Keratinocyte (primary cell): ENCODE results near the gene STAB2. TPM values are rescaled to one million over a fixed set of nuclear protein-coding genes. Genes with fewer than 3 reads are reported as not detected.

Source experiments
- DNase-seq: peaks from one replicate; pipeline ENCODE4 v3.0.0-alpha.2; 2011; ENCODE audit warnings: low read depth, missing footprints, low spot score
- FAIRE-seq: peaks from 2 replicates; lab custom pipeline; 2011; peaks lifted over from hg19 to GRCh38; lab: Jason Lieb, UNC
- H2AFZ ChIP-seq: 2 replicates; pipeline ENCODE4 v1.6.0; 2012; ENCODE audit warnings: low read length, control low read depth, inconsistent platforms; ENCODE audit not compliant: control insufficient read depth
- H3K27ac ChIP-seq: 2 replicates; pipeline ENCODE4 v1.5.1; 2011; ENCODE audit warnings: low read length; ENCODE audit not compliant: control insufficient read depth, insufficient read depth
- H3K27me3 ChIP-seq: 3 replicates; pipeline ENCODE4 v1.6.0; 2011; ENCODE audit warnings: low read length; ENCODE audit not compliant: control insufficient read depth, insufficient read depth; ENCODE audit errors: extremely low read depth
- H3K36me3 ChIP-seq, 2 experiments: 2 replicates in 1 of 2; 3 replicates in 1 of 2; pipeline ENCODE4 v1.5.1; 2011; ENCODE audit warnings: low read length in 2 of 2, mild to moderate bottlenecking in 1 of 2; ENCODE audit not compliant: control insufficient read depth in 2 of 2, insufficient read depth in 2 of 2; ENCODE audit errors: extremely low read depth in 1 of 2
- H3K4me1 ChIP-seq: 3 replicates; pipeline ENCODE4 v1.5.1; 2011; ENCODE audit warnings: low read length; ENCODE audit not compliant: control insufficient read depth, insufficient read depth; ENCODE audit errors: extremely low read depth
- H3K4me2 ChIP-seq: 3 replicates; pipeline ENCODE4 v1.6.0; 2011; ENCODE audit warnings: low read depth, low read length; ENCODE audit not compliant: control insufficient read depth, insufficient read depth; ENCODE audit errors: extremely low read depth
- H3K4me3 ChIP-seq, 3 experiments: fragments of 200-600 bp in 1 of 3; sonication (generic) in 1 of 3; 2 replicates in 2 of 3; 3 replicates in 1 of 3; pipeline ENCODE4 v1.5.1; 2011 to 2016; ENCODE audit warnings: low read length in 3 of 3, mild to moderate bottlenecking in 3 of 3, control low read depth in 2 of 3, inconsistent platforms in 1 of 3, low read depth in 1 of 3, mixed read lengths in 1 of 3, mixed run types in 1 of 3, moderate library complexity in 1 of 3; ENCODE audit not compliant: control insufficient read depth in 2 of 3, insufficient read depth in 2 of 3; ENCODE audit errors: extremely low read depth in 1 of 3
- H3K79me2 ChIP-seq: 2 replicates; pipeline ENCODE4 v1.6.0; 2012; ENCODE audit warnings: low read length; ENCODE audit not compliant: control insufficient read depth, insufficient read depth
- H3K9ac ChIP-seq: 3 replicates; pipeline ENCODE4 v1.6.0; 2011; ENCODE audit warnings: low read length; ENCODE audit not compliant: control insufficient read depth, insufficient read depth; ENCODE audit errors: extremely low read depth
- H3K9me1 ChIP-seq: 3 replicates; pipeline ENCODE4 v1.6.0; 2011; ENCODE audit warnings: low read length; ENCODE audit not compliant: control insufficient read depth, insufficient read depth; ENCODE audit errors: extremely low read depth
- H3K9me3 ChIP-seq: 2 replicates; pipeline ENCODE4 v1.5.1; 2012; ENCODE audit warnings: low read depth, low read length; ENCODE audit not compliant: control insufficient read depth
- H4K20me1 ChIP-seq: 3 replicates; pipeline ENCODE4 v1.6.0; 2011; ENCODE audit warnings: low read length; ENCODE audit not compliant: control insufficient read depth, insufficient read depth; ENCODE audit errors: extremely low read depth
- CTCF ChIP-seq, 3 experiments: IDR thresholded peaks in 1 of 3; conservative IDR thresholded peaks in 1 of 3; optimal IDR thresholded peaks in 1 of 3; 2 replicates in 2 of 3; 3 replicates in 1 of 3; pipeline versions ENCODE3 to v1.5.1; 2011; ENCODE audit warnings: low read length in 3 of 3, mild to moderate bottlenecking in 3 of 3, moderate library complexity in 2 of 3, control low read depth in 1 of 3, inconsistent platforms in 1 of 3; ENCODE audit not compliant: insufficient read depth in 2 of 3; ENCODE audit errors: extremely low read depth in 1 of 3
- EZH2 ChIP-seq: IDR thresholded peaks from one replicate; pipeline ENCODE4 v1.6.1; 2012; ENCODE audit warnings: inconsistent platforms, mild to moderate bottlenecking, low read length, moderate library complexity
- dilution Hi-C: fragments of 300-500 bp; cut with MboI; formaldehyde crosslinking; loops from one replicate; pipeline ENCODE4 v1.7.0; 2020; ENCODE audit warnings: low sequenced_read_pairs; ENCODE audit not compliant: extremely low pct_ligation_motif_present
- polyA plus RNA-seq, 5 experiments: library from polyadenylated mRNA; depleted of rRNA in 3 of 5; stranded (reverse) in 3 of 5; stranded (forward) in 1 of 5; unstranded in 1 of 5; fragments of >200 nt; gene quantifications; 1 replicate in 1 of 5; 2 replicates in 3 of 5; 3 replicates in 1 of 5; pipeline versions ENCODE4 v1.2.1 to v1.2.3, GENCODE V29; 2011 to 2012; ENCODE audit warnings: missing spikeins in 2 of 5, low read depth in 1 of 5, low replicate concordance in 1 of 5

Gene STAB2
- polyA plus RNA-seq, 1 donor (not counting 4 experiments of a cell fraction or from before 2014, with no cell fraction given) = not detected

GRCh38 chr12:103786201-103786600 lies 199.1 kb downstream of the STAB2 start:
- Histone ChIP-seq H3K27me3 (no peaks in the 10 kb centered on the region), H3K79me2 (no peaks in the 10 kb centered on the region), H3K9me1 (no peaks in the 10 kb centered on the region), H2AFZ (no peak overlapping the region), H4K20me1 (no peaks in the 10 kb centered on the region), H3K4me3 (no peak overlapping the region), H3K36me3 (peaks cover 14 to 25% of the 10 kb centered on the region in 2 experiments), H3K27ac (no peak overlapping the region), H3K9ac (no peak overlapping the region), H3K9me3 (no peaks in the 10 kb centered on the region), H3K4me2 (no peak overlapping the region), H3K4me1 (no peaks in the 10 kb centered on the region)
- FAIRE-seq (no peak), DNase-seq (no peak)
- dilution Hi-C loops = no loop called here
- TF ChIP-seq CTCF (optimal IDR thresholded peaks at IDR 0.05 in 1 of 3, IDR thresholded peaks at IDR 0.05 in 1 of 3, conservative IDR thresholded peaks at IDR 0.05 in 1 of 3; ENCODE audit: extremely low read depth in 1 of 3, insufficient read depth in 2 of 3, low read length in 3 of 3) = no peak
- no peak for TF ChIP-seq EZH2

- H3K9ac ChIP-seq = no peak overlapping the region
- no peak overlapping the region for H2AFZ ChIP-seq
- TF ChIP-seq EZH2 (no peak), CTCF (optimal IDR thresholded peaks at IDR 0.05 in 1 of 3, IDR thresholded peaks at IDR 0.05 in 1 of 3, conservative IDR thresholded peaks at IDR 0.05 in 1 of 3; ENCODE audit: extremely low read depth in 1 of 3, insufficient read depth in 2 of 3, low read length in 3 of 3) (no peak)
- no peaks in the 10 kb centered on the region for H3K4me1 ChIP-seq
- no peaks in the 10 kb centered on the region for H3K27me3 ChIP-seq
- H3K36me3 ChIP-seq = peaks cover 20 to 36% of the 10 kb centered on the region in 2 experiments
- H3K9me1 ChIP-seq = no peaks in the 10 kb centered on the region
- no peak for FAIRE-seq
- no peak overlapping the region for H3K4me2 ChIP-seq
- no peaks in the 10 kb centered on the region for H3K79me2 ChIP-seq
- H3K4me3 ChIP-seq = no peak overlapping the region
- H3K9me3 ChIP-seq = no peaks in the 10 kb centered on the region
- no peak overlapping the region for H3K27ac ChIP-seq
- no peaks in the 10 kb centered on the region for H4K20me1 ChIP-seq
- dilution Hi-C loops = no loop called here
- no peak for DNase-seq
These were observed 204.4 kb downstream of the STAB2 start for GRCh38 chr12:103791350-103791920.
